NB4 (cell line): ENCODE measurements around the gene CDH4.

Experiments
- DNase-seq: peaks from one replicate; pipeline ENCODE4 v3.0.0; 2010; ENCODE audit warnings: low read depth
- H3K4me3 ChIP-seq: one replicate; pipeline ENCODE4 v1.5.1; 2011; ENCODE audit warnings: mild to moderate bottlenecking, low read depth, low read length, moderate library complexity
- CTCF ChIP-seq: IDR thresholded peaks from one replicate; pipeline ENCODE4 v1.5.1; 2012; ENCODE audit warnings: low read depth, low read length
- MAX ChIP-seq: IDR thresholded peaks from 2 replicates; pipeline ENCODE4 v1.6.1; 2011; ENCODE audit warnings: low read depth, low read length
- MYC ChIP-seq: IDR thresholded peaks from 2 replicates; pipeline ENCODE4 v1.6.1; 2011; ENCODE audit warnings: low read depth, low read length
- POLR2A ChIP-seq: IDR thresholded peaks from 2 replicates; pipeline ENCODE4 v1.6.1; 2011; ENCODE audit warnings: mild to moderate bottlenecking; ENCODE audit not compliant: insufficient read length; ENCODE audit errors: extremely low read depth

Gene CDH4

GRCh38 chr20:61745397-61746146 is 493.5 kb downstream of the CDH4 start:
- no peak for DNase-seq
- H3K4me3 ChIP-seq: no peak overlapping the region
- no peak for TF ChIP-seq MYC

GRCh38 chr20:61746147-61746646 is 494.1 kb downstream of the CDH4 start:
- no peak for DNase-seq
- no peak for TF ChIP-seq MYC
- no peak overlapping the region for H3K4me3 ChIP-seq

GRCh38 chr20:61746781-61747180 is 494.7 kb downstream of the CDH4 start:
- no peak for TF ChIP-seq POLR2A
- TF ChIP-seq MAX: no peak
- no peak for TF ChIP-seq CTCF
- no peak for TF ChIP-seq MYC
- no peak for DNase-seq
- no peak overlapping the region for H3K4me3 ChIP-seq

- no peak for DNase-seq
- no peak overlapping the region for H3K4me3 ChIP-seq
- TF ChIP-seq MAX (no peak), POLR2A (no peak), CTCF (no peak), MYC (no peak)
Observed at GRCh38 chr20:61748376-61748775, 496.3 kb downstream of the CDH4 start.

- TF ChIP-seq MAX: no peak
- TF ChIP-seq MYC: no peak
- no peak for DNase-seq
- no peak overlapping the region for H3K4me3 ChIP-seq
Observed at GRCh38 chr20:61749406-61750075, 497.5 kb downstream of the CDH4 start.

GRCh38 chr20:61750093-61750492 is 498.0 kb downstream of the CDH4 start:
- no peak for TF ChIP-seq POLR2A
- no peak for TF ChIP-seq MAX
- TF ChIP-seq MYC: no peak
- no peak for TF ChIP-seq CTCF
- no peak for DNase-seq
- H3K4me3 ChIP-seq: no peak overlapping the region

- DNase-seq: no peak
- no peak overlapping the region for H3K4me3 ChIP-seq
- TF ChIP-seq MAX: no peak
- no peak for TF ChIP-seq MYC
- TF ChIP-seq CTCF: no peak
- TF ChIP-seq POLR2A: no peak
Observed at GRCh38 chr20:61752576-61752975, 500.5 kb downstream of the CDH4 start.
